ENCODE data around the gene ZNF775. TPM values are rescaled to one million over a fixed set of nuclear protein-coding genes. Genes with fewer than 3 reads are reported as not detected.

The ZNF775 gene
- polyA plus RNA-seq, 1 donor (not counting 4 experiments of a cell fraction or from before 2014, with no cell fraction given) = 1.0 TPM

DNA sequence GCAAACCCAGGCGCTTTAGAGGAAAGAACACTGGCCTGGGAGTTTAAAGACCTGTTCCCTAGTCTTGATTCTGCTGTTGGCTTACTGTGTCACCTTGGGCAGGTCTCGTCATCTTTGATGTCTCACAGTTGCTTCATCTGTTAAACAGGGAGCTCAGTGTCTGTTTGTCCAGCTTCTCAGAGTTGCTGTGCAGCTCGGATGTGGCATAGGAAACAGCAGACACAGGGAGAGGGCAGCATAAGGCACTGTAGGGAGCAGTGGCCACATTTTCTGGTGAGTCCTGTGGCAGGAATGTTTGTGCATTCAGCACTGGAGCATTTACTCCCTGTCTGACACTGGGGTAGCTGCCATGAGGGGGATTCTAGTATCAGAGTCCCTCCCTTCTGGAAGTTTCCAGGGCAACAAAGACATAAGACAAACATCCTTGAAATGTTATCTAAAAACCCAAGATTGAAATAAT is 8.5 kb upstream of the ZNF775 start:
- dilution Hi-C loops (cut with MboI; ENCODE audit: extremely low pct_ligation_motif_present, low sequenced_read_pairs) = no loop called here
- Histone ChIP-seq H3K4me3 (ENCODE audit: control insufficient read depth in 2 of 3, extremely low read depth in 1 of 3, insufficient read depth in 2 of 3, low read depth in 1 of 3, low read length in 3 of 3) (no peak overlapping the region), H3K4me2 (ENCODE audit: control insufficient read depth, extremely low read depth, insufficient read depth, low read depth, low read length) (no peak overlapping the region), H4K20me1 (ENCODE audit: control insufficient read depth, extremely low read depth, insufficient read depth, low read length) (peaks cover 3% of the 10 kb centered on the region), H3K36me3 (ENCODE audit: control insufficient read depth in 2 of 2, extremely low read depth in 1 of 2, insufficient read depth in 2 of 2, low read length in 2 of 2) (peaks cover 1 to 5% of the 10 kb centered on the region in 2 experiments), H3K4me1 (ENCODE audit: control insufficient read depth, extremely low read depth, insufficient read depth, low read length) (peaks cover 28% of the 10 kb centered on the region), H3K79me2 (ENCODE audit: control insufficient read depth, insufficient read depth, low read length) (no peaks in the 10 kb centered on the region), H3K9me3 (ENCODE audit: control insufficient read depth, low read depth, low read length) (no peaks in the 10 kb centered on the region), H3K9me1 (ENCODE audit: control insufficient read depth, extremely low read depth, insufficient read depth, low read length) (no peaks in the 10 kb centered on the region), H3K27me3 (ENCODE audit: control insufficient read depth, extremely low read depth, insufficient read depth, low read length) (no peaks in the 10 kb centered on the region), H2AFZ (ENCODE audit: control insufficient read depth, low read length) (no peak overlapping the region), H3K9ac (ENCODE audit: control insufficient read depth, extremely low read depth, insufficient read depth, low read length) (no peak overlapping the region), H3K27ac (ENCODE audit: control insufficient read depth, insufficient read depth, low read length) (no peak overlapping the region)
- TF ChIP-seq, protein P1, sequence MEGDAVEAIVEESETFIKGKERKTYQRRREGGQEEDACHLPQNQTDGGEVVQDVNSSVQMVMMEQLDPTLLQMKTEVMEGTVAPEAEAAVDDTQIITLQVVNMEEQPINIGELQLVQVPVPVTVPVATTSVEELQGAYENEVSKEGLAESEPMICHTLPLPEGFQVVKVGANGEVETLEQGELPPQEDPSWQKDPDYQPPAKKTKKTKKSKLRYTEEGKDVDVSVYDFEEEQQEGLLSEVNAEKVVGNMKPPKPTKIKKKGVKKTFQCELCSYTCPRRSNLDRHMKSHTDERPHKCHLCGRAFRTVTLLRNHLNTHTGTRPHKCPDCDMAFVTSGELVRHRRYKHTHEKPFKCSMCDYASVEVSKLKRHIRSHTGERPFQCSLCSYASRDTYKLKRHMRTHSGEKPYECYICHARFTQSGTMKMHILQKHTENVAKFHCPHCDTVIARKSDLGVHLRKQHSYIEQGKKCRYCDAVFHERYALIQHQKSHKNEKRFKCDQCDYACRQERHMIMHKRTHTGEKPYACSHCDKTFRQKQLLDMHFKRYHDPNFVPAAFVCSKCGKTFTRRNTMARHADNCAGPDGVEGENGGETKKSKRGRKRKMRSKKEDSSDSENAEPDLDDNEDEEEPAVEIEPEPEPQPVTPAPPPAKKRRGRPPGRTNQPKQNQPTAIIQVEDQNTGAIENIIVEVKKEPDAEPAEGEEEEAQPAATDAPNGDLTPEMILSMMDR (optimal IDR thresholded peaks at IDR 0.05 in 1 of 3, IDR thresholded peaks at IDR 0.05 in 1 of 3, conservative IDR thresholded peaks at IDR 0.05 in 1 of 3; ENCODE audit: extremely low read depth in 1 of 3, insufficient read depth in 2 of 3, low read length in 3 of 3) = no peak
- TF ChIP-seq EZH2 (IDR thresholded peaks at IDR 0.05; ENCODE audit: low read length) = no peak
- FAIRE-seq (no peak), DNase-seq (ENCODE audit: low read depth, low spot score) (no peak)

DNA sequence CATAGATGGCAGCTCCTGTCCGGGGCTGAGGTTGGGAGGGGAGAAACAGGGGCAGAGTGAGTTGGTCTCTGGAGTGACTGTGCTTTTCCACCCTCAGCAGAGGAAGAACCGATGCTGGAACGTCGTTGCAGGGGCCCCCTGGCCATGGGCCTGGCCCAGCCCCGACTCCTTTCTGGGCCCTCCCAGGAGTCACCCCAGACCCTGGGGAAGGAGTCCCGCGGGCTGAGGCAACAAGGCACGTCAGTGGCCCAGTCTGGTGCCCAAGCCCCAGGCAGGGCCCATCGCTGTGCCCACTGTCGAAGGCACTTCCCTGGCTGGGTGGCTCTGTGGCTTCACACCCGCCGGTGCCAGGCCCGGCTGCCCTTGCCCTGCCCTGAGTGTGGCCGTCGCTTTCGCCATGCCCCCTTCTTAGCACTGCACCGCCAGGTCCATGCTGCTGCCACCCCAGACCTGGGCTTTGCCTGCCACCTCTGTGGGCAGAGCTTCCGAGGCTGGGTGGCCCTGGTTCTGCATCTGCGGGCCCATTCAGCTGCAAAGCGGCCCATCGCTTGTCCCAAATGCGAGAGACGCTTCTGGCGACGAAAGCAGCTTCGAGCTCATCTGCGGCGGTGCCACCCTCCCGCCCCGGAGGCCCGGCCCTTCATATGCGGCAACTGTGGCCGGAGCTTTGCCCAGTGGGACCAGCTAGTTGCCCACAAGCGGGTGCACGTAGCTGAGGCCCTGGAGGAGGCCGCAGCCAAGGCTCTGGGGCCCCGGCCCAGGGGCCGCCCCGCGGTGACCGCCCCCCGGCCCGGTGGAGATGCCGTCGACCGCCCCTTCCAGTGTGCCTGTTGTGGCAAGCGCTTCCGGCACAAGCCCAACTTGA is 7.8 kb upstream of the ZNF775 start:
- dilution Hi-C loops (cut with MboI; ENCODE audit: extremely low pct_ligation_motif_present, low sequenced_read_pairs) = no loop called here
- FAIRE-seq = no peak
- peaks cover 28% of the 10 kb centered on the region for H3K4me1 ChIP-seq (ENCODE audit: control insufficient read depth, extremely low read depth, insufficient read depth, low read length)

More for the DNA sequence above, 7.8 kb upstream of the ZNF775 start:
- Histone ChIP-seq H3K4me2 (ENCODE audit: control insufficient read depth, extremely low read depth, insufficient read depth, low read depth, low read length) (no peak overlapping the region), H3K9ac (ENCODE audit: control insufficient read depth, extremely low read depth, insufficient read depth, low read length) (no peak overlapping the region), H3K27me3 (ENCODE audit: control insufficient read depth, extremely low read depth, insufficient read depth, low read length) (no peaks in the 10 kb centered on the region), H3K27ac (ENCODE audit: control insufficient read depth, insufficient read depth, low read length) (no peak overlapping the region), H3K4me3 (ENCODE audit: control insufficient read depth in 2 of 3, extremely low read depth in 1 of 3, insufficient read depth in 2 of 3, low read depth in 1 of 3, low read length in 3 of 3) (no peak overlapping the region), H2AFZ (ENCODE audit: control insufficient read depth, low read length) (no peak overlapping the region), H3K9me3 (ENCODE audit: control insufficient read depth, low read depth, low read length) (no peaks in the 10 kb centered on the region), H4K20me1 (ENCODE audit: control insufficient read depth, extremely low read depth, insufficient read depth, low read length) (peaks cover 3% of the 10 kb centered on the region), H3K36me3 (ENCODE audit: control insufficient read depth in 2 of 2, extremely low read depth in 1 of 2, insufficient read depth in 2 of 2, low read length in 2 of 2) (peaks cover 1 to 5% of the 10 kb centered on the region in 2 experiments), H3K79me2 (ENCODE audit: control insufficient read depth, insufficient read depth, low read length) (no peaks in the 10 kb centered on the region), H3K9me1 (ENCODE audit: control insufficient read depth, extremely low read depth, insufficient read depth, low read length) (no peaks in the 10 kb centered on the region)
- DNase-seq (ENCODE audit: low read depth, low spot score) = no peak
- no peak for TF ChIP-seq EZH2 (IDR thresholded peaks at IDR 0.05; ENCODE audit: low read length)
- TF ChIP-seq, protein P1 (optimal IDR thresholded peaks at IDR 0.05 in 1 of 3, IDR thresholded peaks at IDR 0.05 in 1 of 3, conservative IDR thresholded peaks at IDR 0.05 in 1 of 3; ENCODE audit: extremely low read depth in 1 of 3, insufficient read depth in 2 of 3, low read length in 3 of 3) = no peak

All from keratinocyte (primary cell).